NCI-H1092 treated with DMSO at 0.1 percent for 48 hours (cell line): ENCODE data around the gene PUDP.
"Not testable (repeated sequence)": the region's sequence is repeated elsewhere in the genome, so short reads cannot be mapped to it uniquely, and the experiment has no call there.

Experiments used
- DNase-seq: peaks from one replicate; lab custom pipeline; 2025; lab: John Stamatoyannopoulos, UW

The PUDP gene

GRCh38 chrX:7027071-7027470 lies 120.9 kb downstream of the PUDP start:
- DNase-seq: peak; percentile 38

GRCh38 chrX:7026365-7026764 lies 121.6 kb downstream of the PUDP start:
- DNase-seq: not testable (repeated sequence)

GRCh38 chrX:7025471-7025870 lies 122.5 kb downstream of the PUDP start:
- DNase-seq: no peak

GRCh38 chrX:7024850-7025249 lies 123.1 kb downstream of the PUDP start:
- no peak for DNase-seq

- DNase-seq: not testable (repeated sequence)
Measured at GRCh38 chrX:7022996-7023395, 125.0 kb downstream of the PUDP start.

- DNase-seq: no peak
Measured at GRCh38 chrX:7021991-7022390, 126.0 kb downstream of the PUDP start.

- DNase-seq: no peak
Measured at GRCh38 chrX:7019555-7019954, 128.4 kb downstream of the PUDP start.

GRCh38 chrX:7012262-7012834 lies 135.6 kb downstream of the PUDP start:
- not testable (repeated sequence) for DNase-seq

GRCh38 chrX:7010897-7011296 lies 137.1 kb downstream of the PUDP start:
- not testable (repeated sequence) for DNase-seq

GRCh38 chrX:7007328-7007727 lies 140.6 kb downstream of the PUDP start:
- DNase-seq: not testable (repeated sequence)
